ENCODE data around the gene FARS2. TPM values are rescaled to one million over a fixed set of nuclear protein-coding genes. Genes with fewer than 3 reads are reported as not detected.

FARS2 gene
- total RNA-seq, 4 donors from 2014 or later: 10.6 to 24.9 (median 15.2) TPM

- Histone ChIP-seq H3K4me1 (peaks cover 12 to 25% (median 21%) of the 10 kb centered on the region in 4 donors), H3K27me3 (no peaks in the 10 kb centered on the region), H3K36me3 (no peaks in the 10 kb centered on the region), H3K27ac (replicated peaks in 1 of 4) (no peak overlapping the region), H3K4me3 (no peak overlapping the region), H3K9me3 (no peaks in the 10 kb centered on the region)
- peak; percentile 17 for DNase-seq (ENCODE audit: extremely low spot score)
- intact Hi-C loops (cut with DNase I): no loop called here
- TF ChIP-seq CTCF (IDR thresholded peaks at IDR 0.05) (no peak), POLR2AphosphoS5 (IDR thresholded peaks at IDR 0.05) (no peak)
- 75% methylated on average over 11 of the region's 11 CpGs for WGBS
Measured at GRCh38 chr6:5294392-5295211, 33.3 kb downstream of the FARS2 start.

DNA sequence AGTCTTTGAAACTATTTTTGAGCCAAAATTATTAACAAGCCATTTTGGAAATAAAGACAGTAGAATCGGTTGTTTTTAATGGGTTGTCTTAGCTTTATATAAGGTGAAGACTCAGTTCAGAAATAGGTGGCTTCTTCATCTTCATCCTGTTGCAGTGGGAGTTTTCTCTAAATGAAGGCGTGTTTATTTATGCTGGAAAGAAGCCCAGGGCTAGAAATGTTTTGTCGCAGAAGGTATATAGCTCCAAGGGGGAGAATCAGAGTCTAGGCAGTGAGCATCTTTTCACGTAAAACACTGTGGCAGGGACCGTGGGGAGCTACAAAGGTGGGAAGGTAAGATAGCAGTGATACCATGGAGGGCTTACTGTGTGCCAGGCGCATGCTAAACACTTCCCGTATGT, 34.3 kb downstream of the FARS2 start:
- Histone ChIP-seq H3K27ac (replicated peaks in 1 of 4) (no peak overlapping the region), H3K4me3 (no peak overlapping the region), H3K27me3 (no peaks in the 10 kb centered on the region), H3K36me3 (no peaks in the 10 kb centered on the region), H3K9me3 (no peaks in the 10 kb centered on the region), H3K4me1 (peaks cover 12 to 25% (median 21%) of the 10 kb centered on the region in 4 donors)
- WGBS: 58% methylated on average over 7 of the region's 7 CpGs
- intact Hi-C loops (cut with DNase I): no loop called here
- peak; percentile 37 for DNase-seq (ENCODE audit: extremely low spot score)
- TF ChIP-seq POLR2AphosphoS5 (IDR thresholded peaks at IDR 0.05) (no peak), EP300 (IDR thresholded peaks at IDR 0.05) (no peak), CTCF (IDR thresholded peaks at IDR 0.05) (no peak), POLR2A (IDR thresholded peaks at IDR 0.05; ENCODE audit: low read depth) (no peak)

DNA sequence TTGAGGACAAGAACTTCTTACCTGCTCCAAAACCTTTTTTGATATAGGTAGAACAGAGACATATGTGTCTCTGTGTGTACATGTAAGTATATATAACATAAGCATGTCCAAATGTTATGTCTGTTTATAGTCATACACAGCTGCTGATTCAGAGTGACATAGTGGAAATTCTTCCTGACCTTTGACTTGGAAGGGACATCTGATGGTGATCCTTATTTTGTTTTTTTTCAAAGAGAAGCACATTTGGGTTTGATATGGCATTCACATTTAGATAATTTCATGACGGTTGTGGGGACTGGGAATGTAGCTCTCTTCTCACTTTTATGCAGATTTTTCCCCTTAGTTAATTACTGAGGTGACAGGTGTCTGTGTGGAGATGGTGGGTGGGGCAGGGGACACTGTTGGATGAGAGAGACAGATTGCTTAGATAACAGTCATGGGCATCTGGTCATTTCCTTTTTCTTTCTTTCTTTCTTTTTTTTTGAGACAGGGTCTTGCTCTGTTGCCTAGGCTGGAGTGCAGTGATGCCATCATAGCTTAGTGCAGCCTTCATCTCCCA, 39.0 kb downstream of the FARS2 start:
- WGBS: 71% methylated on average over 1 of the region's 1 CpG
- Histone ChIP-seq H3K9me3 (no peaks in the 10 kb centered on the region), H3K36me3 (no peaks in the 10 kb centered on the region), H3K27me3 (no peaks in the 10 kb centered on the region), H3K4me3 (no peak overlapping the region), H3K27ac (replicated peaks in 1 of 4) (no peak overlapping the region), H3K4me1 (peaks cover 7 to 23% (median 15%) of the 10 kb centered on the region in 4 donors)
- peak; percentile 17 for DNase-seq (ENCODE audit: extremely low spot score)
- TF ChIP-seq POLR2A (IDR thresholded peaks at IDR 0.05; ENCODE audit: low read depth) (no peak), POLR2AphosphoS5 (IDR thresholded peaks at IDR 0.05) (no peak), EP300 (IDR thresholded peaks at IDR 0.05) (no peak), CTCF (IDR thresholded peaks at IDR 0.05) (no peak)
- intact Hi-C loops (cut with DNase I): loop anchor here (5.0 kb wide), 1 partner anchor 158 kb away; no protein-coding TSS in a partner anchor

GRCh38 chr6:5302220-5302946, 41.1 kb downstream of the FARS2 start:
- Histone ChIP-seq H3K36me3 (no peaks in the 10 kb centered on the region), H3K4me1 (peaks cover 4 to 17% (median 10%) of the 10 kb centered on the region in 4 donors), H3K9me3 (no peaks in the 10 kb centered on the region), H3K27ac (replicated peaks in 1 of 4) (no peak overlapping the region), H3K4me3 (no peak overlapping the region), H3K27me3 (no peaks in the 10 kb centered on the region)
- peak; percentile 86 for DNase-seq (ENCODE audit: extremely low spot score)
- 75% methylated on average over 10 of the region's 10 CpGs for WGBS
- intact Hi-C loops (cut with DNase I): loop anchor here (5.0 kb wide), 1 partner anchor 160 kb away; no protein-coding TSS in a partner anchor
- no peak for TF ChIP-seq POLR2AphosphoS5 (IDR thresholded peaks at IDR 0.05)
- TF ChIP-seq POLR2A (IDR thresholded peaks at IDR 0.05; ENCODE audit: low read depth): no peak
- TF ChIP-seq EP300 (IDR thresholded peaks at IDR 0.05): no peak
- TF ChIP-seq CTCF (IDR thresholded peaks at IDR 0.05): no peak
